SK-N-SH (cell line): ENCODE measurements around the gene TMEM109.

ENCODE experiments used
- CTCF ChIP-seq: fragments of 200-600 bp; sonication (generic); IDR thresholded peaks from 2 replicates; pipeline ENCODE4 v1.6.1; 2017; ENCODE audit warnings: antibody characterized with exemption, mild to moderate bottlenecking, moderate library complexity
- EP300 ChIP-seq, 2 experiments: IDR thresholded peaks; 2 replicates each; pipeline versions ENCODE4 v1.4.0 to v1.6.1; 2012; ENCODE audit warnings: borderline replicate concordance in 1 of 2, low read depth in 1 of 2, low read length in 1 of 2
- GATA2 ChIP-seq: sonication (generic); formaldehyde crosslinking; IDR thresholded peaks from 2 replicates; pipeline ENCODE4 v1.5.0; 2020; ENCODE audit warnings: mild to moderate bottlenecking, missing genetic modification reagents
- MXI1 ChIP-seq: IDR thresholded peaks from 2 replicates; pipeline ENCODE4 v1.6.1; 2012; ENCODE audit warnings: mild to moderate bottlenecking, low read depth, low read length, improper control_type of control experiment
- NRF1 ChIP-seq: IDR thresholded peaks from 2 replicates; pipeline ENCODE4 v1.6.1; 2012; ENCODE audit warnings: low read depth, mild to moderate bottlenecking, low read length
- POLR2AphosphoS5 ChIP-seq: IDR thresholded peaks from 2 replicates; pipeline ENCODE4 v1.6.1; 2012; ENCODE audit warnings: low read depth, low read length
- RAD21 ChIP-seq: IDR thresholded peaks from 2 replicates; pipeline ENCODE4 v1.6.1; 2012; ENCODE audit warnings: mild to moderate bottlenecking, low read length
- SMC3 ChIP-seq: IDR thresholded peaks from 2 replicates; pipeline ENCODE4 v1.6.1; 2012; ENCODE audit warnings: low read depth, low read length, improper control_type of control experiment
- TAF1 ChIP-seq: IDR thresholded peaks from 2 replicates; pipeline ENCODE4 v1.6.1; 2012; ENCODE audit warnings: low read depth, mild to moderate bottlenecking, low read length, moderate library complexity, borderline replicate concordance
- TCF12 ChIP-seq: IDR thresholded peaks from 2 replicates; pipeline ENCODE4 v1.4.0; 2012
- ZBTB33 ChIP-seq: IDR thresholded peaks from 2 replicates; pipeline ENCODE4 v1.4.0; 2012; ENCODE audit warnings: low read depth, borderline replicate concordance

DNA sequence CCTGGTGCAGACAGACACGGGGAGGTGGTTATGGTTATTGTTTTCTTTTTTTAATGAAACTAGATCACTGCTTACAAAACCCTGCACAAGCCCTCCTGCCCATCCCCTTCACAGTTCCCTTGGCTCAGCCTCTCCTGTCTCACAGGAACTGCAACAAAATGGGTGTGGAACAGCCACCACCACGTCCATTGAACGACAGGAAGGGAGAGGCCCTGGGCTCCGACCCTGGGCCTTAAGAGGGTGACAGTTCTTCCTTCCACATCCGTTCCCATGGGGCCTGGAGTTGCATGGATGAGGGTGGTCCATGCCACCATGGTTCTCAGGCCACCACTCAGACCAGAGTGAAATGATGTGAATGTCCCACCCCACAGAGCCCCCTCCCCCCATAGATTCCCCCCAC lies 23.3 kb upstream of the TMEM109 start:
- no peak for TF ChIP-seq MXI1
- TF ChIP-seq EP300 (IDR thresholded peaks at IDR 0.05; ENCODE audit: borderline replicate concordance in 1 of 2, low read depth in 1 of 2, low read length in 1 of 2): no peak
- no peak for TF ChIP-seq CTCF
- TF ChIP-seq TCF12: no peak
- TF ChIP-seq TAF1: no peak
- TF ChIP-seq SMC3: no peak
- no peak for TF ChIP-seq RAD21
- TF ChIP-seq ZBTB33: no peak
- TF ChIP-seq GATA2 (CRISPR knock-in tag): no peak
- TF ChIP-seq NRF1: no peak
- TF ChIP-seq POLR2AphosphoS5: no peak
